Measurements from ENCODE around the gene RBL2. TPM values are rescaled to one million over a fixed set of nuclear protein-coding genes. Genes with fewer than 3 reads are reported as not detected.
A peak's percentile ranks its signal among the peaks of the same experiment; 100 is the strongest.

Gene RBL2
- total RNA-seq, 4 donors from 2014 or later: 27.7 to 115 (median 64.0) TPM

DNA sequence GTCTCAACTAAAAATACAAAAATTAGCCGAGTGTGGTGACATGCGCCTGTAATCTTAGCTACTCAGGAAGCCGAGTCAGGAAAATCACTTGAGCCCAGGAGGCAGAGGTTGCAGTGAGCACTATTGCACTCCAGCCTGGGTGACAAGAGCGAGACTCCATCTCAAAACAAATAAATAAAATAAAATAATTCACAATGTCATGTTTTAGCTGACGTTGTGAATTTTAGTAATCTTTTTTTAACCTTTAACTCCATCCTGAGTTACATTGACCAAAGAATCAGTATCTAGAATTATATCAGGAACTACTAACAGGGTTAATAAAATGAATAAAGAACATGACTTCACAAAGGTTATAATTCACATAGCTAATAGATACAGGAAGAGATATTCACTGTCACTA, 5.9 kb downstream of the RBL2 start:
- TF ChIP-seq POLR2A (IDR thresholded peaks at IDR 0.05) (no peak), EP300 (IDR thresholded peaks at IDR 0.05; ENCODE audit: low read depth) (no peak), POLR2AphosphoS5 (IDR thresholded peaks at IDR 0.05) (no peak)
- TF ChIP-seq, protein P1, sequence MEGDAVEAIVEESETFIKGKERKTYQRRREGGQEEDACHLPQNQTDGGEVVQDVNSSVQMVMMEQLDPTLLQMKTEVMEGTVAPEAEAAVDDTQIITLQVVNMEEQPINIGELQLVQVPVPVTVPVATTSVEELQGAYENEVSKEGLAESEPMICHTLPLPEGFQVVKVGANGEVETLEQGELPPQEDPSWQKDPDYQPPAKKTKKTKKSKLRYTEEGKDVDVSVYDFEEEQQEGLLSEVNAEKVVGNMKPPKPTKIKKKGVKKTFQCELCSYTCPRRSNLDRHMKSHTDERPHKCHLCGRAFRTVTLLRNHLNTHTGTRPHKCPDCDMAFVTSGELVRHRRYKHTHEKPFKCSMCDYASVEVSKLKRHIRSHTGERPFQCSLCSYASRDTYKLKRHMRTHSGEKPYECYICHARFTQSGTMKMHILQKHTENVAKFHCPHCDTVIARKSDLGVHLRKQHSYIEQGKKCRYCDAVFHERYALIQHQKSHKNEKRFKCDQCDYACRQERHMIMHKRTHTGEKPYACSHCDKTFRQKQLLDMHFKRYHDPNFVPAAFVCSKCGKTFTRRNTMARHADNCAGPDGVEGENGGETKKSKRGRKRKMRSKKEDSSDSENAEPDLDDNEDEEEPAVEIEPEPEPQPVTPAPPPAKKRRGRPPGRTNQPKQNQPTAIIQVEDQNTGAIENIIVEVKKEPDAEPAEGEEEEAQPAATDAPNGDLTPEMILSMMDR (IDR thresholded peaks at IDR 0.05): no peak
- in situ Hi-C loops (cut with MboI; ENCODE audit: low pct_ligation_motif_present in 1 of 4, low pct_unique_long_range_greater_than_20kb in 1 of 4, low sequenced_read_pairs in 3 of 4): loop anchor here in 1 of 4 donors (5.0 kb wide), 1 partner anchor 57 kb away; no protein-coding TSS in a partner anchor
- intact Hi-C loops (cut with DNase I; ENCODE audit: low total_unique reads): no loop called here

DNA sequence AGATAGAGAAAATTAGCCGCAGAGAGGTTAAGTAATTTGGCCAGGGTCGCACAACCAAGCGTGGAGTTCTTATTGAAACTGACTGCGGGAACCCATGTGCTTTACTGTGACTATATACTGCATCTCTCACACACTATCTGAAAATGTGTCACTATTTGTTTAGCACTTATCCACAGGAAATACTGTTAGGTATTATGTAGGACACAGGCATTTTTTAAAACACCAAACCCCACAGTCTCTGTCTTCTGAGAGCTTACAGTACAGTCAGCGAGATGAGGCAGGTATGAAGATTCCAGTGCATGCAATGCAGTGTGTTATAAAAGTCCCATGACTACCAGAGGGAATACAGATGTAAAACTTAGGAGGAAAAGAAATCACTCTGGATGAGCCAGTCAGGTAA, 11.3 kb downstream of the RBL2 start:
- Histone ChIP-seq H3K27me3 (no peaks in the 10 kb centered on the region), H3K9me3 (no peaks in the 10 kb centered on the region), H3K36me3 (peaks cover 0 to 65% (median 15%) of the 10 kb centered on the region in 4 donors), H3K4me3 (no peak overlapping the region), H3K4me1 (no peaks in the 10 kb centered on the region), H3K27ac (no peak overlapping the region)
- TF ChIP-seq POLR2AphosphoS5 (IDR thresholded peaks at IDR 0.05) (no peak), EP300 (IDR thresholded peaks at IDR 0.05; ENCODE audit: low read depth) (no peak), POLR2A (IDR thresholded peaks at IDR 0.05) (no peak)
- TF ChIP-seq, protein P1 (IDR thresholded peaks at IDR 0.05): no peak
- intact Hi-C loops (cut with DNase I; ENCODE audit: low total_unique reads) (no loop called here), in situ Hi-C loops (cut with MboI; ENCODE audit: low pct_ligation_motif_present in 1 of 4, low pct_unique_long_range_greater_than_20kb in 1 of 4, low sequenced_read_pairs in 3 of 4) (no loop called here)
- DNase-seq: no peak
- WGBS, 2 donors (ENCODE audit: low coverage in 1 of 2): 90 to 100% methylated on average over 4 to 5 of the region's 5 CpGs

More for the DNA sequence above, 5.9 kb downstream of the RBL2 start:
- WGBS, 2 donors (ENCODE audit: low coverage in 1 of 2): 62 to 96% methylated on average over 5 of the region's 5 CpGs
- H3K27ac ChIP-seq: no peak overlapping the region
- no peaks in the 10 kb centered on the region for H3K27me3 ChIP-seq
- peaks cover 0 to 41% (median 11%) of the 10 kb centered on the region in 4 donors for H3K36me3 ChIP-seq
- no peaks in the 10 kb centered on the region for H3K9me3 ChIP-seq
- H3K4me1 ChIP-seq: peaks cover 7 to 18% (median 12%) of the 10 kb centered on the region in 4 donors
- no peak for DNase-seq
- H3K4me3 ChIP-seq: no peak overlapping the region

DNA sequence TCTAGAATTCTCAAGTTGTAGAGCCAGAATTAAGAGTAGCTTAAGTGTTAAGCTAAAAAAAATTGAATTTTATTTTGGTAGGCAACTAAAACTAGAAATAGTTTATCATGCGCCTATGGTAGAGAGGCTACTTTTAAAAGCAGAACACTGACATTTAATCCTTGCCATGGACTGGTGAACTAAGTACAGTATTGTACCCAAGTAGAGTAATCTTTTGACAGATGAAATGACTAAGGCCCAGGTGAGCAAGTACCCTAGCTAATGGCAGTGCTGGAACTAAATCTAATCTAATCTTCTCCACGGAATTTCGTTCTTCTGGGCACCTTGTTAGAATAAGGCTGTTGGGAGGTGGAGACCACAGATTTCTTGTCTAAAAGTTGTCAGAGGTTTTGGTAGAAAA, 11.8 kb downstream of the RBL2 start:
- H3K4me1 ChIP-seq: no peaks in the 10 kb centered on the region
- peak overlapping the region in 1 of 4 donors; percentile 22 for H3K27ac ChIP-seq
- 51 to 90% methylated on average over 3 of the region's 3 CpGs for WGBS, 2 donors (ENCODE audit: low coverage in 1 of 2)
- H3K4me3 ChIP-seq: no peak overlapping the region
- in situ Hi-C loops (cut with MboI; ENCODE audit: low pct_ligation_motif_present in 1 of 4, low pct_unique_long_range_greater_than_20kb in 1 of 4, low sequenced_read_pairs in 3 of 4): no loop called here
- no peaks in the 10 kb centered on the region for H3K27me3 ChIP-seq
- no peak for DNase-seq
- no peaks in the 10 kb centered on the region for H3K9me3 ChIP-seq
- no peak for TF ChIP-seq POLR2AphosphoS5 (IDR thresholded peaks at IDR 0.05)
- no peak for TF ChIP-seq POLR2A (IDR thresholded peaks at IDR 0.05)
- TF ChIP-seq, protein P1 (IDR thresholded peaks at IDR 0.05): no peak
- no peak for TF ChIP-seq EP300 (IDR thresholded peaks at IDR 0.05; ENCODE audit: low read depth)
- peaks cover 0 to 61% (median 15%) of the 10 kb centered on the region in 4 donors for H3K36me3 ChIP-seq
- intact Hi-C loops (cut with DNase I; ENCODE audit: low total_unique reads): no loop called here

DNA sequence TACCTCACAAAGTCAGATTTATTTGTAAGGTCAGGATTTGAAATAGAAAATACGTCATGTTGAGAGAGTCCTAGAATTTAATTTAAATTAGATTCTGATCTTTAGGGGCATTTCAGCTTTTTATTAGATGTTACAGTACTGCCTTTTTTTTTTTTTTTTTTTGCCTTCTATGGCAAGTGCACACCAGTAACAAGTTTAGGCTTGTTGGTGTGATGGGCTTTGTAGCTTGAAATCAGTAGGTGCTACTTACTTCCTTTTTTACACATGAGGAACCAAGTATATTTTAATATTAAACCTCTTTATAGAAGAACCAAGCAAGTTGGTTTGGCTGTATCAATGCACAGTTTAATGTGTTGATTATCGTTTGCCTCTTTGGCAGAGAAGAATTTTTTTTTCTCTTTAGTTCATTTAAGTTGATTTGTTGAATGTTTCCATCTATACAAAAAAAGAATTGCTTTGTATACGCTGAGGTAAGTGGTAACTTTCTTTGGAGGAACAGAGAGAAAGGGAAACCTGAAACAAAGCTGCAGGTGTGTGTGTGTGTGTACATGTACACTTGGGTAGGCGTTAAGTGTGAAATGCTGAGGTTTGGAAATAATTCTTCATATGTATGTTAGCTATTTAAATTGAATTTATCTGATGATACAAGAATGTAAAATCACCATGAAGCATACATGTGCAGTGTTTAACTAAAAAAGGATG, 15.7 kb downstream of the RBL2 start:
- TF ChIP-seq POLR2A (IDR thresholded peaks at IDR 0.05): no peak
- TF ChIP-seq, protein P1 (IDR thresholded peaks at IDR 0.05): no peak
- no peak for TF ChIP-seq POLR2AphosphoS5 (IDR thresholded peaks at IDR 0.05)
- no peak for TF ChIP-seq EP300 (IDR thresholded peaks at IDR 0.05; ENCODE audit: low read depth)

More for the DNA sequence above, 15.7 kb downstream of the RBL2 start:
- in situ Hi-C loops (cut with MboI; ENCODE audit: low pct_ligation_motif_present in 1 of 4, low pct_unique_long_range_greater_than_20kb in 1 of 4, low sequenced_read_pairs in 3 of 4) (loop anchor here in 1 of 4 donors (25.0 kb wide), 1 partner anchor 213 kb away; no protein-coding TSS in a partner anchor), intact Hi-C loops (cut with DNase I; ENCODE audit: low total_unique reads) (no loop called here)
- no peak overlapping the region for H3K4me3 ChIP-seq
- peaks cover 0 to 61% (median 18%) of the 10 kb centered on the region in 4 donors for H3K36me3 ChIP-seq
- DNase-seq: no peak
- no peaks in the 10 kb centered on the region for H3K9me3 ChIP-seq
- H3K4me1 ChIP-seq: no peaks in the 10 kb centered on the region
- no peak overlapping the region for H3K27ac ChIP-seq
- H3K27me3 ChIP-seq: no peaks in the 10 kb centered on the region
- WGBS, 2 donors (ENCODE audit: low coverage in 1 of 2): 74 to 82% methylated on average over 4 of the region's 4 CpGs
